Endothelial cell of umbilical vein (primary cell): ENCODE measurements around the gene SLC26A4. TPM values are rescaled to one million over a fixed set of nuclear protein-coding genes. Genes with fewer than 3 reads are reported as not detected.

Experiments
- BruUV-seq: library from RNA; stranded (reverse); fragments of 400-500 nt; replicated peaks from 2 replicates; lab custom pipeline; 2021; lab: Mats Ljungman, UMichigan
- CTCF ChIA-PET: fragments of 300-600, 350-600 bp; sonication (Branson Sonifier 250); formaldehyde crosslinking; loops from one replicate; lab custom pipeline; 2021; ENCODE audit warnings: antibody characterized with exemption, inconsistent platforms; lab: Charles Lee
- POLR2A ChIA-PET: fragments of 300-600, 350-600 bp; sonication (Branson Sonifier 250); formaldehyde crosslinking; loops from one replicate; lab custom pipeline; 2021; ENCODE audit warnings: antibody characterized with exemption, inconsistent platforms; lab: Charles Lee
- DNase-seq: peaks from one replicate; pipeline ENCODE4 v3.0.0-alpha.2; 2011; ENCODE audit warnings: low read depth, low spot score
- FAIRE-seq: peaks from 2 replicates; lab custom pipeline; 2011; peaks lifted over from hg19 to GRCh38; lab: Jason Lieb, UNC
- H2AFZ ChIP-seq: 2 replicates; pipeline ENCODE4 v1.6.0; 2012; ENCODE audit warnings: low read depth, low read length, control low read depth, inconsistent platforms
- H3K27ac ChIP-seq: 2 replicates; pipeline ENCODE4 v1.5.1; 2011; ENCODE audit warnings: low read depth, mild to moderate bottlenecking, control low read depth, low read length, moderate library complexity; ENCODE audit not compliant: insufficient read depth
- H3K27me3 ChIP-seq, 2 experiments: 2 replicates each; pipeline versions ENCODE4 v1.6.0 to v1.6.1; 2011; ENCODE audit warnings: low read length in 2 of 2, mixed read lengths in 1 of 2; ENCODE audit not compliant: control insufficient read depth in 2 of 2, insufficient read depth in 2 of 2
- H3K36me3 ChIP-seq, 2 experiments: 2 replicates in 1 of 2; 3 replicates in 1 of 2; pipeline ENCODE4 v1.5.1; 2011; ENCODE audit warnings: low read length in 2 of 2, mild to moderate bottlenecking in 1 of 2, moderate library complexity in 1 of 2; ENCODE audit not compliant: control insufficient read depth in 2 of 2, insufficient read depth in 2 of 2; ENCODE audit errors: extremely low read depth in 1 of 2
- H3K4me1 ChIP-seq: 3 replicates; pipeline ENCODE4 v1.5.1; 2011; ENCODE audit warnings: mild to moderate bottlenecking, low read length; ENCODE audit not compliant: control insufficient read depth, insufficient read depth; ENCODE audit errors: extremely low read depth
- H3K4me2 ChIP-seq: 2 replicates; pipeline ENCODE4 v1.6.1; 2011; ENCODE audit warnings: low read length, control low read depth, mixed read lengths; ENCODE audit not compliant: insufficient read depth
- H3K4me3 ChIP-seq, 3 experiments: fragments of 200-600 bp in 1 of 3; sonication (generic), shearing (Covaris generic) in 1 of 3; replicated peaks in 1 of 3; 2 replicates each; pipeline ENCODE4 v1.5.1; 2011 to 2016; ENCODE audit warnings: control low read depth in 3 of 3, low read length in 3 of 3, mild to moderate bottlenecking in 2 of 3, inconsistent platforms in 1 of 3, low read depth in 1 of 3, moderate library complexity in 1 of 3; ENCODE audit not compliant: insufficient read depth in 1 of 3
- H3K79me2 ChIP-seq: 2 replicates; pipeline ENCODE4 v1.6.0; 2012; ENCODE audit warnings: low read length, inconsistent platforms; ENCODE audit not compliant: control insufficient read depth, insufficient read depth
- H3K9ac ChIP-seq: replicated peaks from 2 replicates; pipeline ENCODE3; 2011; ENCODE audit warnings: low read length, control low read depth; ENCODE audit not compliant: insufficient read depth; ENCODE audit errors: extremely low read depth
- H3K9me1 ChIP-seq: replicated peaks from 3 replicates; pipeline ENCODE4 v1.6.0; 2011; ENCODE audit warnings: mild to moderate bottlenecking, low read length; ENCODE audit not compliant: control insufficient read depth, insufficient read depth; ENCODE audit errors: extremely low read depth
- H3K9me3 ChIP-seq: replicated peaks from 2 replicates; pipeline ENCODE4 v1.5.1; 2012; ENCODE audit warnings: low read length, inconsistent platforms; ENCODE audit not compliant: control insufficient read depth, insufficient read depth
- H4K20me1 ChIP-seq: replicated peaks from 2 replicates; pipeline ENCODE3; 2011; ENCODE audit warnings: mild to moderate bottlenecking, low read length; ENCODE audit not compliant: control insufficient read depth, insufficient read depth; ENCODE audit errors: extremely low read depth
- CTCF ChIP-seq, 2 donors: IDR thresholded peaks; 1 replicate in 1 of 2; 2 replicates in 1 of 2; pipeline ENCODE4 v1.5.1; 2011; ENCODE audit warnings: low read length in 2 of 2, mild to moderate bottlenecking in 2 of 2, moderate library complexity in 2 of 2, control low read depth in 1 of 2, inconsistent platforms in 1 of 2, low read depth in 1 of 2; ENCODE audit not compliant: insufficient read depth in 1 of 2; ENCODE audit errors: extremely low read depth in 1 of 2
- EZH2 ChIP-seq: IDR thresholded peaks from 2 replicates; pipeline ENCODE4 v1.6.1; 2012; ENCODE audit warnings: borderline replicate concordance, low read depth, mild to moderate bottlenecking, moderate library complexity, low read length, inconsistent platforms; ENCODE audit not compliant: severe bottlenecking
- FOS ChIP-seq: IDR thresholded peaks from 2 replicates; pipeline ENCODE4 v1.6.1; 2011; ENCODE audit warnings: mild to moderate bottlenecking, low read length, moderate library complexity, borderline replicate concordance; ENCODE audit not compliant: insufficient read depth
- GATA2 ChIP-seq: IDR thresholded peaks from 2 replicates; pipeline ENCODE4 v1.7.0; 2011; ENCODE audit warnings: low read depth, mild to moderate bottlenecking, moderate library complexity, mixed read lengths, low read length; ENCODE audit not compliant: insufficient read length, insufficient read depth
- JUN ChIP-seq: IDR thresholded peaks from 2 replicates; pipeline ENCODE4 v1.6.1; 2011; ENCODE audit warnings: borderline replicate concordance, low read depth; ENCODE audit not compliant: insufficient read length, insufficient read depth
- MAX ChIP-seq: IDR thresholded peaks from 2 replicates; pipeline ENCODE4 v1.6.1; 2011; ENCODE audit not compliant: insufficient read depth, insufficient read length
- MYC ChIP-seq: IDR thresholded peaks from one replicate; pipeline ENCODE4 v1.6.1; 2011; ENCODE audit warnings: mild to moderate bottlenecking, low read depth, low read length
- POLR2A ChIP-seq: IDR thresholded peaks from 2 replicates; pipeline ENCODE4 v1.6.1; 2012; ENCODE audit warnings: low read depth, mild to moderate bottlenecking, control low read depth, low read length
- POLR2AphosphoS5 ChIP-seq: IDR thresholded peaks from 2 replicates; pipeline ENCODE4 v1.6.1; 2012; ENCODE audit warnings: low read depth, mild to moderate bottlenecking, control low read depth, low read length, moderate library complexity; ENCODE audit not compliant: insufficient read depth
- dilution Hi-C: fragments of 300-500 bp; cut with MboI; formaldehyde crosslinking; loops from one replicate; pipeline ENCODE4 v1.15.0; 2019; ENCODE audit warnings: low sequenced_read_pairs; ENCODE audit not compliant: extremely low pct_ligation_motif_present
- intact Hi-C: fragments of 100-400 bp; cut with micrococcal nuclease; formaldehyde crosslinking; loops from one replicate; pipeline ENCODE4 v1.10.0; 2022
- polyA plus RNA-seq, 4 experiments: library from polyadenylated mRNA; depleted of rRNA in 3 of 4; stranded (reverse) in 3 of 4; unstranded in 1 of 4; fragments of >200 nt; gene quantifications; 2 replicates each; pipeline versions ENCODE4 v1.2.1 to v1.2.3, GENCODE V29; 2011 to 2012; ENCODE audit warnings: missing spikeins in 1 of 4
- total RNA-seq: library from RNA; stranded (reverse); gene quantifications from 2 replicates; pipeline ENCODE4 v1.2.3, GENCODE V29; 2021

SLC26A4 gene
- total and polyA plus RNA-seq, 2 donors (not counting 3 experiments of a cell fraction or from before 2014, with no cell fraction given), result 0.77 to 0.79 TPM

GRCh38 chr7:107630342-107630741 lies 30.3 kb upstream of the SLC26A4 start:
- Histone ChIP-seq H3K9ac (no peak overlapping the region), H3K4me1 (no peaks in the 10 kb centered on the region), H2AFZ (no peak overlapping the region), H4K20me1 (no peaks in the 10 kb centered on the region), H3K27ac (no peak overlapping the region), H3K9me1 (no peaks in the 10 kb centered on the region), H3K27me3 (no peaks in the 10 kb centered on the region), H3K79me2 (no peaks in the 10 kb centered on the region), H3K4me3 (no peak overlapping the region), H3K4me2 (no peak overlapping the region), H3K36me3 (peaks cover 0 to 4% of the 10 kb centered on the region in 2 experiments), H3K9me3 (no peaks in the 10 kb centered on the region)
- dilution Hi-C loops (no loop called here), intact Hi-C loops (no loop called here)
- ChIA-PET POLR2A (no interaction called here), CTCF (no interaction called here)
- BruUV-seq, result no TSS peak
- no peak for TF ChIP-seq MAX
- TF ChIP-seq POLR2A, result no peak
- no peak for TF ChIP-seq POLR2AphosphoS5
- no peak for TF ChIP-seq CTCF (IDR thresholded peaks at IDR 0.05; ENCODE audit: extremely low read depth in 1 of 2, insufficient read depth in 1 of 2, low read depth in 1 of 2, low read length in 2 of 2)
- TF ChIP-seq MYC, result no peak
- TF ChIP-seq FOS, result no peak
- no peak for TF ChIP-seq EZH2
- TF ChIP-seq JUN, result no peak
- TF ChIP-seq GATA2, result no peak
- FAIRE-seq (no peak), DNase-seq (no peak)
